HEK293 (cell line): ENCODE results near the gene COL5A2.

Source experiments
- ZNF121 ChIP-seq: fragments of 450-650 bp; formaldehyde crosslinking; IDR thresholded peaks from 2 replicates; pipeline ENCODE4 v1.5.1; 2016; ENCODE audit warnings: missing biosample characterization, missing genetic modification characterization
- ZNF785 ChIP-seq: fragments of 450-650 bp; formaldehyde crosslinking; IDR thresholded peaks from 2 replicates; pipeline ENCODE4 v1.5.1; 2016; ENCODE audit warnings: missing biosample characterization, missing genetic modification characterization
- TF ChIP-seq, protein P1 (sequence below): fragments of 450-650 bp; formaldehyde crosslinking; IDR thresholded peaks from 2 replicates; pipeline ENCODE4 v1.5.1; 2016; ENCODE audit warnings: missing biosample characterization, missing genetic modification characterization

DNA sequence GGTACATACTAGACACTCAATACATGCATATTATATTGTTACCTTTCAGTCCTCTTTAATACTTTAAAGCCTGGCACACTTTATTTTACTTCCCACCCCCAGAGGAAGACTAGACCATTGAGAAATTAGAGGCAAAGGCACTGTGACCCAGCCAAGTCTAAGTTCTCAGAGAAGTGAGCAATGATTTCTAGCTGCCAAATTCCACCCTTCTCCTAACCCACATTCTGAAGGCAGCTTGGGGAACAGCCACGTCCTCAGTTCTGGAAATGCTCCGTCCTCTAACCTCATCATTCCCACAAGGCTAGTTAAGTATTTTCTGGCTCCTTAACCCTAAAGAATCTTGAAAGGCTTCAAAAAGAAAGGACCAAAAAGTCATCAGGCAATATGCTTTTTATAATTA, 86.6 kb downstream of the COL5A2 start:
- TF ChIP-seq ZNF121 (tag by site-specific recombination) (no peak), ZNF785 (tag by site-specific recombination) (no peak)
- TF ChIP-seq, protein P1, sequence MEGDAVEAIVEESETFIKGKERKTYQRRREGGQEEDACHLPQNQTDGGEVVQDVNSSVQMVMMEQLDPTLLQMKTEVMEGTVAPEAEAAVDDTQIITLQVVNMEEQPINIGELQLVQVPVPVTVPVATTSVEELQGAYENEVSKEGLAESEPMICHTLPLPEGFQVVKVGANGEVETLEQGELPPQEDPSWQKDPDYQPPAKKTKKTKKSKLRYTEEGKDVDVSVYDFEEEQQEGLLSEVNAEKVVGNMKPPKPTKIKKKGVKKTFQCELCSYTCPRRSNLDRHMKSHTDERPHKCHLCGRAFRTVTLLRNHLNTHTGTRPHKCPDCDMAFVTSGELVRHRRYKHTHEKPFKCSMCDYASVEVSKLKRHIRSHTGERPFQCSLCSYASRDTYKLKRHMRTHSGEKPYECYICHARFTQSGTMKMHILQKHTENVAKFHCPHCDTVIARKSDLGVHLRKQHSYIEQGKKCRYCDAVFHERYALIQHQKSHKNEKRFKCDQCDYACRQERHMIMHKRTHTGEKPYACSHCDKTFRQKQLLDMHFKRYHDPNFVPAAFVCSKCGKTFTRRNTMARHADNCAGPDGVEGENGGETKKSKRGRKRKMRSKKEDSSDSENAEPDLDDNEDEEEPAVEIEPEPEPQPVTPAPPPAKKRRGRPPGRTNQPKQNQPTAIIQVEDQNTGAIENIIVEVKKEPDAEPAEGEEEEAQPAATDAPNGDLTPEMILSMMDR (tag by site-specific recombination) = no peak
